HG03196 (cell line): Measurements from ENCODE around the gene SIL1.

ENCODE experiments used
- ATAC-seq: cut with Tn5 transposase; IDR thresholded peaks from one replicate; pipeline ENCODE4 v1.9.1; 2021; ENCODE audit not compliant: unreplicated experiment

SIL1 gene

DNA sequence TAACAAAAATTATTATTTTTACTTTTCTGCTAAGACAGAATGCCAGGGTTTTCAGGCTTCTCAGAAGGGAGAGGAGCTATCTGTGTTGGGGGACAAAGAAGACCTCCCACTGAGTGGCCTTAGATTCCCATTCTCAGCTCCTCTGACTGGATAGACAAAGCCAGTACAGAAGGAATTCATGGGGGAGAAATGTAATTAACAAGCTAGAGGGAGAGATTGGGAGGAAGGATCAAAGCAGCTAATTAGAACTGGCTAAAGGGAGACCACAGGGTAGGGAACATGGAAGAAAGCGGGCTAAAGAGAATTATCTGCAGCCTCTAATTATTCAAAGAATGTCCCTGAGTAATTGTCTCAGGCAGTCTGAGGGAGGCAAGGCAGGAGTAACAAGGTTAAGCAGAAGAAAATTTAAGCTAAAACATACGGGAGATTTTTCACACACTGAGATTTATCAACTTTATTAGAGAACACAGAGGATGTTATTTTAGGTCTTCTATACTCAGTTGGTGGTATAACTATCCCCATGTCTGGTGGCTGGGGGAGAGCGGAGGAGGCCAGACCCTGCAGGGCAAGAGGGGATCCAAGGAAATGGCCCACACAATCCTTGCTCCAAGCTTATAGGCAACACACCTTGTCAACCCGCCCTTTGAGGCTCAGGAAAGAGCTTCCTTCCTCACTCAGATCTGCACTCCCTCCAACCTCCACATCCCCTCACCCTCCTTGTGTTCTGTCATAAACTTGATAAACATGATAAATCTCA is 235.4 kb downstream of the SIL1 start:
- no peak for ATAC-seq

DNA sequence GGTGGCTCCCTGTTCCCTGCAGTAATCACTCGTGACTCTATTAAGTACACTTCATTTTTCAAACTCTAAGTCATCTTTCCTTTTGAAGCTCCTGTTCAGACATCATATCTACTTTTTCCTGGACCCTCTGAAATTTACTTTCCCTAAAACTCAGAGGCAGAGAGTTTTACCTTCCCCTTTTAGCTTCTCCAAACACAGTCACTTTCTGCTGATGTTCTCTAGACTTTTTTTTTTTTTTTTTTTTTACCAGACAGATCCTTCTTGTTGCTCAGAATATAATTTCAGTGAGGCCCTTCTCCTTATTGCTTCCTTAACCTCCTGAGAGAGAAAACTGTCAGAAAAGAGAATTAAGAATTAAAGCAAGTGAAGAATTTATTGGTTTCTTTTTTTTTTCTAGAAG is 236.4 kb downstream of the SIL1 start:
- no peak for ATAC-seq

DNA sequence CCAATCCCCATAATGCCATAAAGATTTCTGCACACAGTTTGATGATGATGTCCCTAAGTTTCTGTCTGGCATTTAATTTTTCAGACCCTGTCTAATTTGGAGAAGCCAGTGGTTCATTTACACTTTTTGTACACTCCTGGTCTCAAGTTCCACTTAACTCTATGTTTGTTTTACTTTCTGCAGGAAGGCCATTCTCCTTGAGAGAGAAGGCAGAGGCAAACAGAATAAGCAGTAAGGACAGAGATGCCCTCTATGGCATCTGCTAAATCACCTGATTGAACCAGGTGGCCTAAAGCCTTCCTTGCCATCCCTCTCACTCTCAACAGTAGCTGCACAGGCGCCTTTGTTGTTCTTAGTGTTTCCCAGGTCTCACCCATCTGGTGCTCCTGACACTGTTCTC is 236.9 kb downstream of the SIL1 start:
- no peak for ATAC-seq

DNA sequence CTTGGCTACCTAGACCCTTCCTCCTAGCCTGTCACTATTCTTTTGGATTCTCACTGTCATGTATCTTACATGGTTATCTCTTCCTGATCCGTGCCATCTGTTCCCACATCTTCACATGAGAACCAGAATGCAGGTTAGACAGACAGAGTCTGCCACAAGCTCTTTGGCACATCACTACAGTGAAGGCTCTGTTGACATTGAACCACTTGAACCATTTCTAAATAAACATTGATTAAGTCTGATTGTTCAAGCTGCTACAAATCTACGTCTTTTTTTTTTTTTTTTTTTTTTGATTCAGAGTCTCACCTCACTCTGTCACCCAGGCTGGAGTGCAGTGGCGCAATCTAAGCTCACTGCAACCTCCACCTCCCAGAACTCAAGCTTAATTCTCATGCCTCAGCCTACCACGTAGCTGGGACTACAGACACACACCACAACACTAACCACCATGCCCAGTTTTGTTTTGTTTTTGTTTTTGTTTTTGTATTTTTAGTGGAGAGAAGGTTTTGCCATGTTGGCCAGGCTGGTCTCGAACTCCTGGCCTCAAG is 237.9 kb downstream of the SIL1 start:
- ATAC-seq, result no peak

DNA sequence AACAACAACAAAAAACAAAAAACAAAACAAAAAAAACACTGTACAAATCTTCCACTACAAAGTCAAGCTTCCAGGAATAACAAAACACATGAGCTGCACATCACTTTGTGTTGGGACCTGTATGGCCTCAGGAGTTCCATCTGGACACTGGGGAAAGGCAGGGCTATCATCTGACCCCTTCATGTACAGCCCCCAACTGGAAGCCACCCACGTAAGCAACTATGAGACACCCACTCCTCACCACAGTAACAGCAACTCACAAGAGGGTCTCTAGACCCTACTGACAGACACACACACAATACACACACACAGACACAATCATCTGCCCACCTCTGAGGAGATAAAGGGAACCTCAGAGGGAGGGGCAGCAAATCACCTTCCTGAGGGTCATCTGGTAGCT is 241.4 kb downstream of the SIL1 start:
- no peak for ATAC-seq

DNA sequence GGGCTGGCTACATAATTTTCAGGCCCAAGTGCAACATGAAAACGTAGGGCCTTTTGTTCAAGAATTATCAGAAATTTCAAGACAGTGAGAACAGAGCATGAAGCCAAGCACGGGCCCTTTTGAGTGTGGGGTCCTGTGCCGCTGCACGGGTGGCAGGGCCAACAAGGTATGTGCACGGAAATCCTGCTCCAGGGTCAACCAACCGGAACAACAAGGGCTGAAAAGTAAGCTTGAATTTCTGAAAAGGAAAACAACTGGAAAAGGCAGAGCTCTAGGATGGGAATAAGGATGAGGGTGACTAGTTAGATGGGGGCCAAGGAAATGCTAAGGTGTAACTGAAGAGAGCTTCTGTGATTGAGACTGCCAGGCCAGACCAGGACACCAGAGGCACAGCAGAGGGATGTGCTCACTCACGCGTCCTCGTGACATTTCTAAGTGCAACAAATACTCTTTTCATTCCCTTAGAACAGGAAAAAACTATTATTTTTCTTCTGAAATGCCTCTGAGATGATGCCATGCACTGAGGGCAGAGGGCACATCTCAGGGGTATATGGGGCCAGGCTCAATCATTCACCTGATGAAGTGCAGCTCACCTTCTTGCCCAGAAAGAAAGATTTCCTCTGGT is 242.4 kb downstream of the SIL1 start:
- no peak for ATAC-seq

DNA sequence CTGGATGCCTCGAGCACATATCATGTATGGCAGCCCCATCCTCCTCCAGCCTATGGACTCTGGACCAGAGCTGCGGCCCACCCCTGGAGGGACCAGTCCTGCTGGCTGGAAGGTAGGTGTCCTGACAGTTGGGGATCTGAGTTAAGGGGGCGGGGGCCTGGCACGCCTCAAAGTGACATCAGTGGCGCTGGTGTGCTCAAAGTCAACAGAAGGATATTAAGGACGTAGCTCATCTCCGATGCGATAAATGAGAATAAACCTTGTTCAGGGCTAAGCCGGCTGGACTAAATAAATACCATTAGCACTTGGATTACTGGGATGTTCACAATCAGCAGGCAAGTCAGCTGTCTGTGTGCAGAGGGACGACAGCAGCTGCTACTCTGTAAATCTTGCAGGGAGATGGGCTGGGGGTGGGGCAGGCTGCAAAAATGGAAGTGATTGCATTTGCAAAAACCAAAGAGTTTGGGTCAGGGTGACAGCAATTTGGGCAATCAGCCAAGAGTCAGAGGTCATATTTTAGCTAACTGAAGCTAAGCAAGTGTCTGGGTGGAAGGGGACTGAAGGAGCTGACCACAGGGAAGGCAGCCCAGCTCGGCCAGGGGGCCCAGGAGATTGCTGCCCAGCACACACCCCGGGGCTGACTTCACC is 243.0 kb downstream of the SIL1 start:
- no peak for ATAC-seq

DNA sequence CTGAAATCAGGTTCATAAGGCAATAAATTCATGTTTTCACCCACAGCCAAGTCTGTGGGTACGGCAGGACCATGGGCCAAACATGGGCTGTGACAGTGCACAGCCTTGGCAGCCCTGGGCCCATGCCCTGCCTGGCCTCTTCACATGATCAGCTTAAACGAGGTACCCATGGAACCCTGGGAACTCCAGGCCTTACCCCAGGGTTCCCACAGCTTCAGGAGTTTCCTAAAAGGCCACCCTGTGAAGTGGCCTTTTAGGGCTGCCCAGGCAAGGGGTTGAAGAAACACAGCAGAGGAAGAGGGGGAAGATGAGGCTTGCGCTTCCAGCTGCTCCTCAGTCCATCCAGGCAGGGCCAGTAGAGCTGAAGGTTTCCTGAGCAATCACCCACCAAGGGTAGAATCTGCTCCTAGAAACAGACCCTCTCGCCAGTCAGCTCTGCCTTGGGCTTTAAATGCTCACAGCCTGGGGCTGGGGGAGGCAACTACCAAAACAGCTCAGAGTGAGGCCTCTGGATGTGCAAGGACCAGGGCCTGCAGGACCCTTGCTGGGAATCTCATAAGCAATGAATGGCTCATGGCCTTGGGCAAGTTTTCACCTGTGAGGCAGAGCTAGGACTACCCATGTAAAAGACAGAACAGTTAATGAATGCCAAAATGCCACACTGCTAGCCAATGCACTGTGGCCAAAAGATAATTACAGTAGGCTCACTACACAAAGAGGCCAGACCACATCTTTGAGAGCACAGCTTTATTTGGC is 243.7 kb downstream of the SIL1 start:
- ATAC-seq, result no peak

DNA sequence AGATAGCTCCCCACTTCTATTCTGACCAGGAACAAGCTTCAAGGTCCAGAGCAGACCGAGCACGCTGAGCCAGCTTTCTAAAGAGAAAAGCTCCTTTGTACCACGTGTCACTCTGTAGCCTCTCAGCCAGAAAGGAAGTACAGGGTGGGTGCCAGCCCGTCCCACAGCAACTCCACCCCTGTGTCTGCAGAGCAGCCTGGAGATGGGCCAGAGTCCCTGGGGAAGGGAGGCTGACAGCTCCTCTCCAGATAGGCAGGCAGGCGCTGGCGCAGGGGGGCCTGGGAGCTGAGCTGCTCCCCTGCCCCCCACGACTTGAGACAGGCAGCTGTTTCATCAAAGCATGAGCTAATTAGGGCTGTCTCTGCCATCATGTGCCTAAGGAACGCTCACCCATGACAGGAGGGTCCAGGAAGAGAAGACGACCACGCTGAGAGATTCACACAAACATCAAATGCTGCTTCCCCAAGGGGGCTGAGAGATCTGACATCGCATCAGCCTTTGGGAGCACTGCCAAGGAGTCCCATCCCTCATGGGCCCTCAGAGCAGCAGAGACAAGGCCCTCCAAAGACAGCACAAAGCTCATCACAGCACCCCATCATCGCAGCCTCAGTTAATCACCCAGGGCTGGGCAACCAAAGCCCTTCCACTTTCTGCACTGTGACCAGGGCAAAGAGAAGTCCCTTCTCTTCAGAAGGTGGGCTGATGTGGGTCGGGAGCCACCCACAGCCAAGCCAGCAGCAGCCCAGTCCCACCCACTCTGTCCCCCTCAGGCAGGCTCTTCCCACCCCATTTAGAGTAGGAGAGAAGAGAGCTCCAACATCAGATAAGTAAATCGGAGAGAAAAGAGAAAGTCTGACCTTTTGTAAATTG is 244.5 kb downstream of the SIL1 start:
- peak; percentile 58 for ATAC-seq

DNA sequence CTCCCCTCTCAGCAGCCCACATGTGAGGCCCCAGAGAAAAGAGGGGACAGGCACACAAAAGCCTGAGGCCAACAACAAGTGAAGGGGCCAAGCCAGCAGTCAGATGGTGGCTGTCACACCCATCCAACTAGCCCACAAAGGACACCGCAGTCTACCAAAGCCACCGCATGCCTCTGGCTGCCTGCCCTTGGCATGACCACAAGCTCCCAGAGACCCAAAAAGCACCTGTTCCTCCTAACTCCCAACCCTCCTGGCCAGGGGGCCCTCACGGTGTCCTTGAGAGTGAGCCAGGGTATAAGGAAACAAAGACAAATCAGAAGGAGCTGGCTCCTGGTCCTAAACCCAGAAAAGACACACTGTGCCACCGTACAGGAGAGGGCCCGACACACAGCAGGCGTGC is 245.2 kb downstream of the SIL1 start:
- no peak for ATAC-seq

DNA sequence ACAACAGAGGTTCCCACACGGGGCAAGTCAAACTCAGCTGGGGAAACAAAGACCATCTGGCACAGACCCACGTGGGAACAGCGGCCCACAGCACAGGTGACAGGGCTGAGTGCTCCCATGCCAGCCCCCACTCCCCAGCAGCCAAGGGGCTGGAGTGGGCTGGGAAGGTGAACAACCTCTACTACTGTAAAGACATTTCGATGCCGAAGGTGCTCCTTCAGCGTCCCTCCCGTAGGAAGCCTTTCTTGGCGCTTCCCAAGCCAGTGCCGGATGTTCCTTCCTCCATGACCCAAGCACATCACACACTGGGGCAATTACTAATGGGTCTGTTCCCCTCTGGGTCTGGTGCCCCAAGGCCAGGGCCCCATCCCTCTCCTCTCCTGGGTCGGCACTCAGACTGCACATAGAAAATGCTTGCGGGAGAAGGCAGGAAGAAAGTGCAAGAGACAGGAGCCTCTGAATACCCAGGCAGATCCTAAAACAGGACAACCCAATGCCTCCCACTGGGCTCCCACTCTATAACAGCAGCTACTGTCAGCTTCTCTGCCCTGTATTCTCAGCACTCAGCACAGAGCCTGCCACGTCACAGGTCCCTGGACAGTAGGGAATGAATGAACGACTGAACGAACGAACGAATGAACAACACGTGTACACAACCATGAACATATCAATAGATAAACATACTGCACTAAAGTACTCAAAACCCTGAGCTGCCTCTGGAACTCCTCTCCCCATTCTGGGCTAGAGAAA is 246.0 kb downstream of the SIL1 start:
- ATAC-seq, result no peak

DNA sequence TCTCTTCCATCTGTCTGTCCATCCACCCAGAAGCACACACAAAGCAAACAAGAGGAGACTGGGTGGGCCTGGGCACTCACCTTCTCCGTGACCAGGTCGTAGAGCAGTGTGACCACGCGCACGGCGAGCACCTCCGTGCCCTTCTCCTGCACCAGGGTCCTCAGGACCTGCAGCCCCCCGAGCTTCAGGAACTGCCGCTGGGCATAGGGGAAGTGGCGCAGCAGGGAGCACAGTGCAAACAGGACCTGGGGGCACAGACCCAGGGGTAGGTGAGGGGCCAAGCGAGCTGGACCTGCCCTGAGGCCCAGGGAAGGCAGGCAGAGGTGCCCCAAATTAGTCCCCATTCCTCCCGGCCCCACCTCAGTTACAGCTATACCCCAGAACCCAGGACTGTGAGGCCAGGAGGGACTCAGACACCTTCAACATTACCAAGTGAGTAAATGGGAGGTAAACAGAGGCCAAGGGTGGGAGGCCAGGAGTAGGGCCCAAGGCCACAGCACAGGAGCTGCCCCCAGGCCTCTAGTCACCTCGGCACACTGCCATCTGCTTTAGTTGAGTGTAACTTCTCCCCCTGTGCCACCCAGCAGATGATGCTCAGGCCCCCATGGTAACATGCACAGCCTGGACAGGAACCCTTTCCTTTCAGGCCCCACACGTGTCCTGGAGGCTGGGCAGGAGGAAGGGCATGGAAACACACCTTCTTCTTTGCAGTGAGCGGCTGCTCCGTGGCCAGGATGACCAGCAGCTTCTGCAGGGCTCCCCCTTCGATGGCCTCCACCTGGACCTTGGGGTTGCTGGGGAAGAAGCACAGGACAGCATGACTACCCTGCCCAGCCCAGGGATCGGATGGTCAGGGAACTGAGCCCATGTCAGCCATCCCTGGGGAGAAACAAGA is 246.8 kb downstream of the SIL1 start:
- ATAC-seq, result no peak

DNA sequence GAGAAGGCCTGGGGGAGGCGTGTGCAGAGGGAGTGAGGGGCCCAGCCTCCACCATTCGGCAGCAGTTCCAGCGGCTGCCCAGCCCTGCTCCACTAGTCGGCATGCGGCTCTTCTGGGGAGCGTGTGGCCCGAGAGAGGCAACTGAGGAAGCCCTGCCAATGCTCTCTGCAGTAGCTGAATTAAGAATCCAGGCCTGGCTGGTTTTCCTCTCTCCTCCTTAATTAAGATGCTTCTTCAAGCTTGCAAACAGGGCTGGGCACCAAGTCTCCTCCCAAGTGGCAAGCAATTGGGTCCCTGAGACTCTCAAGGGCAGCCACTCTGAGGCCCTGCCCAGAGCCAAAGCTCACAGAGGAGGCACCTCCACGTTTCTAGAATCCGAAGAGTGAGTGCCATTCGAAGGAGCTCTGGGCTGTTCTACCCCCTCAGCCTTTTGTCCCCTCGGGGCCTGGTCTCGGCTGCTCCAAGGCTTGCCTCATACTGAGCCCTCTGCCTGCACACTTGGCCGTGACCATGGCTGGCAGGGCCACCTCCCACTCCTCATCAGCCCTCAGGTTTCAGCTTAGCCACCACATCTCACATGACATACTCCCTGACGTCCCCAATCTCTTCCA is 247.6 kb downstream of the SIL1 start:
- no peak for ATAC-seq

DNA sequence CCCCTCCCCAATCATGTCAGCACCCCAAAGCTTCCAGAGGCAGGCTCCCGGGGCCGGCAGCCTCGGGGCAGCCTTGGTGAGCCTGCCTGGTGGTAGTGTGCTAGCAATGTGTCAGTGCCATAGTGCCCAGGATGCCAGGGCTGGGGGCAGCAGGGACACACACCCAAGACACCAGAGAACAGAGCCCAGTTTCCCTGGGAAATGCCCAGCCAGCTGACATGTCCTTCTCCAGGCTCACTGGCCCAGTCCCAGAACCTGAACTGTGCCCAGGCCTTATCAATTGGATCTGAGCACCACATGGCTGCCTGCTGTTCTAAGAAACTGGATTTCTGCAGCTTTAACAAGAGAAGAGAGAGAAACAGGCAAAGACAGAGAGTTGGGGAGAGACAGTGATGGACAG is 248.2 kb downstream of the SIL1 start:
- no peak for ATAC-seq

DNA sequence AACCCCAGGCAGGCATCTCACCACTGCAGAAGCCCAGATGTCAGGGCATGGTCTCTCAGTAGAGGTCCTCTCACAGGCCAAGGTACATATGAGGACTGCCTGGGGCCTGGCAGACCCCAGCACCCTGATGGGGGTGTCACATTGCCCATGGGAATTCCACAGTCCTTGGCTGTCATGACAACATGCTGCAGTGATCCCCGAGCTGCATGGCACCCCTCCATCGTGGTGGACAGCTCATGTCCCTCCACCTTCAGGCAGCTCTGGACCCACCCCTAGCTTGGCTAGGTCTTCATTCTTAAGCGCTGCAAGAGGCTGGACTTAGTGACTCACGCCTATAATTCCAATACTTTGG is 249.0 kb downstream of the SIL1 start:
- ATAC-seq, result no peak

DNA sequence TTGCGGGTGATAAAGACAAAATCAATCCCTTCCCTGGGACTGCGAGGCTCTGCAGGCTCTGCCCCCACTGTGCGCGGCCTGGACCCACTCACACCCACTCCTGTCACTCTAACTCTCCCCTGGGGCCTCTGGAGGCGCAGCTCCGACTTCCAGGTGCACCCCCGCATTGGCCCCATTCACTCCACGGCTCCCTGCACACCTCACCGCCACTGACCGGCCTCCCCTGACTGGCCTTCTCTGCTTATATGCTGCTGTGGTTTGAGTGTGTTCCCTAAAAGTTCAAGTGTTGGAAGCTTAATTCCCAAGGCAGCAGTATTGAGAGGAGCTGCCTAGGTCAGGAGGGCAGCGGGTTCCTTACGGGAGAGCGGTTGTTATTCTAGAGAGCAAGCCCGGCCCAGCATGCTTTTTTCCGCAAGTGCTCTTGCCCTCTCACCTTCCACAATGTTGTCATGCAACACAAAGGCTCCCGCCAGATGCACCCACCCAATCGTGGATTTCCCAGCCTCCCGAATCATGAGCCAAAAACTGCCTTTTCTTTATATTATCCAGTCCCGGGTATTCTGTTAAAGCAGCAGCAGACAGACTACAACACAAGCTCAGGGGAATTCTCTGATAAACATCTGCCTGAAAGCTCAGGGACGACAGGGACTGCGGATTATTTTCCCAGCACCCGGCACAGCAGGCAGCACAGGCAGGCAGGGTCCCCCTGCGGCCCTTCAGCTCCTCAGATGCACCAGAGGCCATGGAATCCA is 249.5 kb downstream of the SIL1 start:
- no peak for ATAC-seq

DNA sequence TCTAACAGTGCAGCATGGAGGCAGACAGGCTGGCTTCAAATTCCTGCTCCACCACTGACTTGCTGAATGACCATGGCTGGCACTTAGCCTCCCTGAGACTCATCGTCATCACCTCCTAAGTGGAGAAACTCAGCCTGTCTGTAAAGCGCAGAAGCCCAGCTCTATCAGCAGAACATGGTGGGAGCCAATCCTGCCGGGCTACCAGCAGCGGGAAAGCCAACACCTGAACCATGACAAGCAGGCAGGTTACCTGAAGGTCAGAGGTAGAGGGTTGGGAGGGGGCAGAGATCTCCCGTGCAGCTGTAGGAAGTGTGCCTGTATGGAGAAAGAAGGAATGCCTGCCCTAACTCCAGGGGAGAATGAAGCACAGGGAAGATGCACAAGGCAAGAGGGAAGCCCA is 250.4 kb downstream of the SIL1 start:
- no peak for ATAC-seq
